ENCODE data around the gene TGFB2.

DNA sequence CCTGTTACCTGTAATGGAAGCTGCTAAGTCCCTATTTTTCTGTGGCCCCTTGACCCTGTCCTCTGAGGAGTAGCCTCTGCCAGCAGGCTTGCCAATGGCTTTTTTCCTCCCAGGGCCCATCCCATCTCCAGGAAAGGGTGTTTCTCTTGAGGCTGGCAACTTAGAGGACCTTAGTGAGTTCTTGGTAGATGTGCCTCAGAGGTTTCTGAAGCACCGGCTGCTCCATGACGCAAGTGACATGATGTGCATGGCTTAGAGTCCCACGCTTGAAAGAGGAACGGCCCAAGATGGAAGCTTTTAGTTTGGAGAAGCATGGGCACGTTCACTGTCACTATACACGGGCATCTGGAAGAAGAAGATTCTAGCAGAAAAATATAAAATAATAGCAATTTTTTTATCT lies 63.0 kb downstream of the TGFB2 start:
- TF ChIP-seq, protein P1, sequence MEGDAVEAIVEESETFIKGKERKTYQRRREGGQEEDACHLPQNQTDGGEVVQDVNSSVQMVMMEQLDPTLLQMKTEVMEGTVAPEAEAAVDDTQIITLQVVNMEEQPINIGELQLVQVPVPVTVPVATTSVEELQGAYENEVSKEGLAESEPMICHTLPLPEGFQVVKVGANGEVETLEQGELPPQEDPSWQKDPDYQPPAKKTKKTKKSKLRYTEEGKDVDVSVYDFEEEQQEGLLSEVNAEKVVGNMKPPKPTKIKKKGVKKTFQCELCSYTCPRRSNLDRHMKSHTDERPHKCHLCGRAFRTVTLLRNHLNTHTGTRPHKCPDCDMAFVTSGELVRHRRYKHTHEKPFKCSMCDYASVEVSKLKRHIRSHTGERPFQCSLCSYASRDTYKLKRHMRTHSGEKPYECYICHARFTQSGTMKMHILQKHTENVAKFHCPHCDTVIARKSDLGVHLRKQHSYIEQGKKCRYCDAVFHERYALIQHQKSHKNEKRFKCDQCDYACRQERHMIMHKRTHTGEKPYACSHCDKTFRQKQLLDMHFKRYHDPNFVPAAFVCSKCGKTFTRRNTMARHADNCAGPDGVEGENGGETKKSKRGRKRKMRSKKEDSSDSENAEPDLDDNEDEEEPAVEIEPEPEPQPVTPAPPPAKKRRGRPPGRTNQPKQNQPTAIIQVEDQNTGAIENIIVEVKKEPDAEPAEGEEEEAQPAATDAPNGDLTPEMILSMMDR (IDR thresholded peaks at IDR 0.05): no peak
- no peak for TF ChIP-seq POLR2A (IDR thresholded peaks at IDR 0.05)

Measured in sigmoid colon (tissue), 3 donors.